H1 (cell line): ENCODE results near the gene GOLGB1. TPM values are rescaled to one million over a fixed set of nuclear protein-coding genes. Genes with fewer than 3 reads are reported as not detected.

ENCODE experiments used
- CBX5 ChIP-seq: fragments of 300-800, 300-1000 bp; sonication (generic); IDR thresholded peaks from 2 replicates; pipeline ENCODE4 v1.7.1; 2016; ENCODE audit warnings: antibody characterized with exemption, low read length, low read depth
- GABPA ChIP-seq: IDR thresholded peaks from 2 replicates; pipeline ENCODE4 v1.6.1; 2011; ENCODE audit warnings: mild to moderate bottlenecking, low read length, moderate library complexity, borderline replicate concordance; ENCODE audit not compliant: insufficient read depth
- MAFK ChIP-seq: IDR thresholded peaks from 2 replicates; pipeline ENCODE4 v1.6.1; 2012; ENCODE audit warnings: low read depth, mild to moderate bottlenecking, improper control_type of control experiment, low read length
- NRF1 ChIP-seq: IDR thresholded peaks from 2 replicates; pipeline ENCODE4 v1.6.1; 2011; ENCODE audit warnings: mild to moderate bottlenecking, low read depth, low read length, improper control_type of control experiment
- ZNF274 ChIP-seq: IDR thresholded peaks from 2 replicates; pipeline ENCODE4 v1.7.0; 2012; ENCODE audit warnings: low read length, borderline replicate concordance; ENCODE audit errors: extremely low read depth
- polyA plus RNA-seq, 7 experiments: library from polyadenylated mRNA; depleted of rRNA in 3 of 7; stranded (reverse) in 5 of 7; unstranded in 2 of 7; fragments of >200 nt in 5 of 7; fragments of 200-250 nt in 2 of 7; gene quantifications; 1 replicate in 5 of 7; 2 replicates in 1 of 7; 4 replicates in 1 of 7; pipeline versions ENCODE4 v1.2.1 to v1.2.3, GENCODE V29; 2011 to 2013; ENCODE audit warnings: missing spikeins in 2 of 7, mixed read lengths in 2 of 7
- total RNA-seq: library from RNA; stranded (reverse); fragmentation: NEBNext Ultra II Directional; extraction: Animal tissue kit (Norgen Biotek cat#: 25700); gene quantifications from 2 replicates; pipeline ENCODE4 v1.2.1, GENCODE V29; 2021
- TF ChIP-seq, protein P1 (sequence below): fragments of 300-600 bp; sonication (generic); IDR thresholded peaks from 2 replicates; pipeline ENCODE4 v1.7.1; 2012; ENCODE audit warnings: low read length, moderate library complexity, mild to moderate bottlenecking, inconsistent platforms; ENCODE audit not compliant: insufficient replicate concordance
- TF ChIP-seq, protein P2 (sequence below): IDR thresholded peaks from 2 replicates; pipeline ENCODE4 v1.6.1; 2012; ENCODE audit warnings: low read length, inconsistent platforms

The GOLGB1 gene
- total and polyA plus RNA-seq, 2 of the 8 experiments (the other 6 are each of a cell fraction or from before 2014, with no cell fraction given): 5.9 to 28.5 TPM

GRCh38 chr3:121667333-121667732 is 82.2 kb downstream of the GOLGB1 start (continued):
- TF ChIP-seq, protein P1, sequence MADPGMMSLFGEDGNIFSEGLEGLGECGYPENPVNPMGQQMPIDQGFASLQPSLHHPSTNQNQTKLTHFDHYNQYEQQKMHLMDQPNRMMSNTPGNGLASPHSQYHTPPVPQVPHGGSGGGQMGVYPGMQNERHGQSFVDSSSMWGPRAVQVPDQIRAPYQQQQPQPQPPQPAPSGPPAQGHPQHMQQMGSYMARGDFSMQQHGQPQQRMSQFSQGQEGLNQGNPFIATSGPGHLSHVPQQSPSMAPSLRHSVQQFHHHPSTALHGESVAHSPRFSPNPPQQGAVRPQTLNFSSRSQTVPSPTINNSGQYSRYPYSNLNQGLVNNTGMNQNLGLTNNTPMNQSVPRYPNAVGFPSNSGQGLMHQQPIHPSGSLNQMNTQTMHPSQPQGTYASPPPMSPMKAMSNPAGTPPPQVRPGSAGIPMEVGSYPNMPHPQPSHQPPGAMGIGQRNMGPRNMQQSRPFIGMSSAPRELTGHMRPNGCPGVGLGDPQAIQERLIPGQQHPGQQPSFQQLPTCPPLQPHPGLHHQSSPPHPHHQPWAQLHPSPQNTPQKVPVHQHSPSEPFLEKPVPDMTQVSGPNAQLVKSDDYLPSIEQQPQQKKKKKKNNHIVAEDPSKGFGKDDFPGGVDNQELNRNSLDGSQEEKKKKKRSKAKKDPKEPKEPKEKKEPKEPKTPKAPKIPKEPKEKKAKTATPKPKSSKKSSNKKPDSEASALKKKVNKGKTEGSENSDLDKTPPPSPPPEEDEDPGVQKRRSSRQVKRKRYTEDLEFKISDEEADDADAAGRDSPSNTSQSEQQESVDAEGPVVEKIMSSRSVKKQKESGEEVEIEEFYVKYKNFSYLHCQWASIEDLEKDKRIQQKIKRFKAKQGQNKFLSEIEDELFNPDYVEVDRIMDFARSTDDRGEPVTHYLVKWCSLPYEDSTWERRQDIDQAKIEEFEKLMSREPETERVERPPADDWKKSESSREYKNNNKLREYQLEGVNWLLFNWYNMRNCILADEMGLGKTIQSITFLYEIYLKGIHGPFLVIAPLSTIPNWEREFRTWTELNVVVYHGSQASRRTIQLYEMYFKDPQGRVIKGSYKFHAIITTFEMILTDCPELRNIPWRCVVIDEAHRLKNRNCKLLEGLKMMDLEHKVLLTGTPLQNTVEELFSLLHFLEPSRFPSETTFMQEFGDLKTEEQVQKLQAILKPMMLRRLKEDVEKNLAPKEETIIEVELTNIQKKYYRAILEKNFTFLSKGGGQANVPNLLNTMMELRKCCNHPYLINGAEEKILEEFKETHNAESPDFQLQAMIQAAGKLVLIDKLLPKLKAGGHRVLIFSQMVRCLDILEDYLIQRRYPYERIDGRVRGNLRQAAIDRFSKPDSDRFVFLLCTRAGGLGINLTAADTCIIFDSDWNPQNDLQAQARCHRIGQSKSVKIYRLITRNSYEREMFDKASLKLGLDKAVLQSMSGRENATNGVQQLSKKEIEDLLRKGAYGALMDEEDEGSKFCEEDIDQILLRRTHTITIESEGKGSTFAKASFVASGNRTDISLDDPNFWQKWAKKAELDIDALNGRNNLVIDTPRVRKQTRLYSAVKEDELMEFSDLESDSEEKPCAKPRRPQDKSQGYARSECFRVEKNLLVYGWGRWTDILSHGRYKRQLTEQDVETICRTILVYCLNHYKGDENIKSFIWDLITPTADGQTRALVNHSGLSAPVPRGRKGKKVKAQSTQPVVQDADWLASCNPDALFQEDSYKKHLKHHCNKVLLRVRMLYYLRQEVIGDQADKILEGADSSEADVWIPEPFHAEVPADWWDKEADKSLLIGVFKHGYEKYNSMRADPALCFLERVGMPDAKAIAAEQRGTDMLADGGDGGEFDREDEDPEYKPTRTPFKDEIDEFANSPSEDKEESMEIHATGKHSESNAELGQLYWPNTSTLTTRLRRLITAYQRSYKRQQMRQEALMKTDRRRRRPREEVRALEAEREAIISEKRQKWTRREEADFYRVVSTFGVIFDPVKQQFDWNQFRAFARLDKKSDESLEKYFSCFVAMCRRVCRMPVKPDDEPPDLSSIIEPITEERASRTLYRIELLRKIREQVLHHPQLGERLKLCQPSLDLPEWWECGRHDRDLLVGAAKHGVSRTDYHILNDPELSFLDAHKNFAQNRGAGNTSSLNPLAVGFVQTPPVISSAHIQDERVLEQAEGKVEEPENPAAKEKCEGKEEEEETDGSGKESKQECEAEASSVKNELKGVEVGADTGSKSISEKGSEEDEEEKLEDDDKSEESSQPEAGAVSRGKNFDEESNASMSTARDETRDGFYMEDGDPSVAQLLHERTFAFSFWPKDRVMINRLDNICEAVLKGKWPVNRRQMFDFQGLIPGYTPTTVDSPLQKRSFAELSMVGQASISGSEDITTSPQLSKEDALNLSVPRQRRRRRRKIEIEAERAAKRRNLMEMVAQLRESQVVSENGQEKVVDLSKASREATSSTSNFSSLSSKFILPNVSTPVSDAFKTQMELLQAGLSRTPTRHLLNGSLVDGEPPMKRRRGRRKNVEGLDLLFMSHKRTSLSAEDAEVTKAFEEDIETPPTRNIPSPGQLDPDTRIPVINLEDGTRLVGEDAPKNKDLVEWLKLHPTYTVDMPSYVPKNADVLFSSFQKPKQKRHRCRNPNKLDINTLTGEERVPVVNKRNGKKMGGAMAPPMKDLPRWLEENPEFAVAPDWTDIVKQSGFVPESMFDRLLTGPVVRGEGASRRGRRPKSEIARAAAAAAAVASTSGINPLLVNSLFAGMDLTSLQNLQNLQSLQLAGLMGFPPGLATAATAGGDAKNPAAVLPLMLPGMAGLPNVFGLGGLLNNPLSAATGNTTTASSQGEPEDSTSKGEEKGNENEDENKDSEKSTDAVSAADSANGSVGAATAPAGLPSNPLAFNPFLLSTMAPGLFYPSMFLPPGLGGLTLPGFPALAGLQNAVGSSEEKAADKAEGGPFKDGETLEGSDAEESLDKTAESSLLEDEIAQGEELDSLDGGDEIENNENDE: no peak
- TF ChIP-seq CBX5 (no peak), NRF1 (no peak), ZNF274 (no peak), GABPA (no peak), MAFK (no peak)
- TF ChIP-seq, protein P2, sequence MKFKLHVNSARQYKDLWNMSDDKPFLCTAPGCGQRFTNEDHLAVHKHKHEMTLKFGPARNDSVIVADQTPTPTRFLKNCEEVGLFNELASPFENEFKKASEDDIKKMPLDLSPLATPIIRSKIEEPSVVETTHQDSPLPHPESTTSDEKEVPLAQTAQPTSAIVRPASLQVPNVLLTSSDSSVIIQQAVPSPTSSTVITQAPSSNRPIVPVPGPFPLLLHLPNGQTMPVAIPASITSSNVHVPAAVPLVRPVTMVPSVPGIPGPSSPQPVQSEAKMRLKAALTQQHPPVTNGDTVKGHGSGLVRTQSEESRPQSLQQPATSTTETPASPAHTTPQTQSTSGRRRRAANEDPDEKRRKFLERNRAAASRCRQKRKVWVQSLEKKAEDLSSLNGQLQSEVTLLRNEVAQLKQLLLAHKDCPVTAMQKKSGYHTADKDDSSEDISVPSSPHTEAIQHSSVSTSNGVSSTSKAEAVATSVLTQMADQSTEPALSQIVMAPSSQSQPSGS: no peak
